Kidney glomerular epithelial cell (primary cell): ENCODE data around the gene RAI2.

Source experiments
- DNase-seq: peaks from one replicate; lab custom pipeline; 2025; lab: John Stamatoyannopoulos, UW

Gene RAI2

DNA sequence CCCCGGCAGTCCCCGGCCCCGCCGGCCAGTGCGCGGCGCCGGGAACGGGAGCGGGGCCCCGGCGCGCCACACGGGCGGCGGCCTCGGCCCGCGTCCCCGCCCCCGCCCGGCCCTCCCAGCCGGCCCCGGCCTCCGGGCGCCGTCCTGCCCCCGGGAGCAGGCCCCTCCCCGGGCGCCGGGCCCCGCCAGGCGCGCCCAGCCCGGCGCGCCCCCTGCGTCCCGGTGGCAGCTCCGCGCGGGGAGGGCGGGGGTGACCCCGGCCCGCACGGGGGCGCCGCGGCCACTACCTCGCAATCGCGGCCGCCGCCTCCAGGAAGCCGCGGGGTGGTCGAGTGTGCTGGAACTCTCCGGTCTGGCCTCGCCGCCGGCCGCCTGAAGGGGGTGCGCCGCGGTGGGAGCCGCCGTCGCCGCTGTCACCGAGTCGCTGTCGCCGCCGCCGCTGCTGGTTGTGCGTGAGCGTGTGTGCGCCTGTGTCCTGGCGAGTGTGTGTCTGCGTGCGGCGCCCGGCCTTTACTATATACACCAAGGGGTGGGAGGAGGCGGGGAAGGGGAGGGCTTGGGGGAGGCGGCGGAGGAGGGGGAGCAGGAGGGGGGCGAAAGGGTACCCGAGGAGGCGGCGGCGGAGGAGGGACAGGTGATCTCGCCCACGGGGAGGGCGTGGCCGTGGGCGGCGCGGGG lies at the start of gene RAI2:
TSS of gene RAI2 (minus strand) at position 488 of the 678 bp plus-strand sequence. CDS start 59,288 bp downstream, outside the sequence.
- DNase-seq: no peak

DNA sequence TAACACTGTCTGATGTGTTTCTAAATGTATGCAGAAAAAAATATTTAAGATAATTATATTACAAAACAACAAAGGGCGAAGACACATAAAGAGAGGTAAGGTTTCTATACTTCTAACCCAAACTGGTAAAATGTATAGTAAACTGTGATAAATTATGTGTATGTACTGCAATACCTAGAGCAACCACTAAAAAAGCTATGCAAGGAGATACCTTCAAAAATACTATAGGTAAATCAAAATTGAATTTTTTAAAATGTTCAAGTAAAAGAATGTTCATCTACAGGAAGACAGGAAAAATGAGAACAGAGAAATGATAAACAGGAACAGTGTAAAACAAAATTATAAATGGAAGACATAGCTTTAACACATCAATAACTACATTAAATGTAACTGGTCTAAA lies 27.3 kb upstream of the RAI2 start:
- DNase-seq: no peak

DNA sequence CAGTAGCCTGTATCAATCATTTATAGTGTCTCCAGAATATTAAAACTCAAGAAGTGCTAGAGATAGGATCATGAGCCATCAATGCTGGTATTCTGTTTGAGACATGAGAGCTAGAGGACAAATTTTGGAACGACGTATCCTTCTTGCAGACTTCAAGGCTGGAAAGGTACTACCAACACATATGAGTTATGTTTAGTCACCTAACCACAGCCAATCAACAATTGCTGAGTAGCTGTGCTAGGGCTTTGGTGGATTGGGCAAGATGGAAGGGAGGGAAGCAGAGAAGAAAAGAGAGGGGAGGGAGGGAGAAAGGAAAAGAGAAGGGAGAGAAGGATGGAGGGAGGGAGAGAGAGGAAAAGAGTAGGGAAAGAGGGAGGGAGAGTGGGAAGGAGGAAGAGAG lies 21.6 kb upstream of the RAI2 start:
- no peak for DNase-seq

DNA sequence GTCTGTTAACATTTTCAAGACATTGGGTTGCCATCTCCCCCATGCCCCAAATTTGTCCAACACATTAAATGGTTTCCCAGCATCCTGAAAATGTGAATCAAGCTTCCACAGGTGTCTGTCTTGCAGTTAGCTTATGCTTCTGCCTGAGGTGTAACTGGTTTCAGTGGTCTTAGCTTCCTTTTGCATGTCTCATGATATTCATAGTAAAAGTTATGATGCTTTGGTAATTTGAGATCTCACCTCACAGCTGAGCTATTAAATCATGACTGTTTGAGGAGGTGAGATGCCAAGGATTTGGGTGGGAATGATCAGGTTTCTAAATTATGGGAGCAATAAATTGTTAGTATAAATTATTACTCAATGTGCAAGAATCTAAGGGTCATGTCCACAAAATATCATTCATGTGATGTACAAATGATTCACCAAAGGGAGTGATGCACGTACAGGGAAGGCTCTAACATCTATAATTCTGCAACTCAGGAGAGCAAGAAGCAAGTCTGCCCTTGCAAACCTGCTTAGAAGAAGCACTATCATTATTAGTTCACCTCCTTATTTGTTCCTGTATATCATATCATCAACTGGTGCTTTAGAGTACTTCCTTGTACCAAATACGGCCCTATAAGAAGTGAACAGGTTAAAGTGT lies 17.1 kb upstream of the RAI2 start:
- peak; percentile 17 for DNase-seq

DNA sequence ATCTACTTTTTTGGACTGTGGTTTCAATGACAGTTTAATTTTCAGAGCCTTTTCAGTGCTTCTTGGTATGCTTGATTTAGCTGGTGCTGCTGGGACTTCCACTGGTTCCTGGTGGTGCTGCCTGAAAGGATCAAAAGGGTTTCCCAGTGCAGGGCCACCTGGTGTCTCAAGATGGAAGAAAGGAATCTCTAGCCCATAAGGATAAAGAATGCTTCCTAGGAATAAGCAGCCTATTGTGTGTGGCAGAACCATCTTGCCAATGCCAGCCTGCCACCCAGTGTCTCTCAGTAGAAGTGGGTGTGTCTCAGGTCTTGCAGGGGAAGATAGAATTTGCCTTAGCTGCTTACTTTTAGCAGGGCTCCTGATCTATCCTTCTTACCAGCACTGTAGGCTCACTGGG lies 15.0 kb upstream of the RAI2 start:
- DNase-seq: no peak

DNA sequence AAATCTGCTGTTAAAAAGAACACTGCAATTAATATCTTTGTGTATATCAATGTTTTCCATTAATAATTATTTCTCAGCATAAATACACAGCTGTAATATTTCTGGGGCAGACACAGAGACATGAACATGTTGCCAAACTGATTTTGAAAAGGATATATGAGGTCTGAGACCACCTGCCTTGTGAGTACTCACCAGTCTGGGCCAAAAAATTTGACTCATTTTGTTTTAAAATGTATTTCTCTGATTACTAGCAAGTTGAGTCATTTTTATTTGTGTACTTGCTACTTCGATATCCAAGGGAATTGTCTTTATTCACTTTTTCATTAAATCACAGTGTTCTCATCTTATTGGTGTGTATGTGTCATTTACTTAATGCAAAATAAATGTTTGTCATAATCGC lies 8.5 kb upstream of the RAI2 start:
- no peak for DNase-seq

DNA sequence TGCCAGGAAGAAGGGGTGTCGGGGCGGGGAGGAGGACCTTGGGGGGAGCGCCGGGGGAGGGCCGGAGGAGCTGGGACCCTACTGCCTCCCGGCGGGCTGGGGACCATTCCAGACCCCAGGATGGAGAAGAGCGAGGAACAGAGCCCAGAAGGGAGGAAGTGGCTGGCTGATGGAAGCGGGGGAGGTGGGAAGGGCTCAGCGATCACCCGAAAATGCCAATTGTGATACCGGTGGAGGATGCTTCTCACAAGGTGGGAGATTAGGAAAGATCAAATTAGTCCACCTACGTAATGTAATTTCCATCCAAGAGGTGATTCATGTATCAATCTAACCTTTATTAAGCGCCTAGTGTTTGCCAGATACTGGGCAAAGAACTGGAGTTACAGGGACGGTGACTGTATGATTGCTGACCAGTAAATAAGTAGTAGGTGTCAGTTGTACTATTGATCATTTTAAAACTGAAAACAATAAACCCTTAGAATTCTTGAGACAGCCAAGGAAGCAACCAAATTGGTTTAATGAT lies 452 bp upstream of the RAI2 start:
- DNase-seq: no peak

DNA sequence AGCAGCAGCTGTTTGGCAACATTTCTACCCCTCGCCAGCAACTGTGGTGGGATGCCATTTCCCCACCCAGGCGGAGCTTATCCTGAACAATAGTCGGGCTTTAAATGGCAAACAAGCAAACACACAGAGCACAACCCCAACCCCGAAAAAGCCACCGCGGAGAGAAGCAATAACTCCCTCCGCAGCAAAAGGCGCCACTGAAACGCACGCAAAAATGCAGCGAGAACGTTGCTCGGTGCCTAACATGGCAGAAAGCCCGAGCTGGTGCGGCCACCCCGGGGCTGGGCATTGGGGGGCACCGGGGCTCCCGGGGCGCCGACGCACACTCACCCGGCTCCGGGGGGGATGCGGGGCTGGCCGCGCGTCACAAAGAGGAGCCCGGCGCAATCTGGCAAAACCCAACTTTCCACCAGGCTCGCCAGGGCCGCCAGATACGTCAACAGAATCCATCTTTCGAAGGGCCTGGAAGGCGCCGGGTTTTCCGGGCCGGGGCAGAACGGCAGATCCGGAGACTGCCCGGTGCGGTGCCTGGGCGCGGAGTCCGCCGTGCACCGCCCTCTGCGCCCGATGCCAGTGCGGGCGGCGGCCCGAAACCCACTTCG lies 818 bp downstream of the RAI2 start:
- DNase-seq: no peak

DNA sequence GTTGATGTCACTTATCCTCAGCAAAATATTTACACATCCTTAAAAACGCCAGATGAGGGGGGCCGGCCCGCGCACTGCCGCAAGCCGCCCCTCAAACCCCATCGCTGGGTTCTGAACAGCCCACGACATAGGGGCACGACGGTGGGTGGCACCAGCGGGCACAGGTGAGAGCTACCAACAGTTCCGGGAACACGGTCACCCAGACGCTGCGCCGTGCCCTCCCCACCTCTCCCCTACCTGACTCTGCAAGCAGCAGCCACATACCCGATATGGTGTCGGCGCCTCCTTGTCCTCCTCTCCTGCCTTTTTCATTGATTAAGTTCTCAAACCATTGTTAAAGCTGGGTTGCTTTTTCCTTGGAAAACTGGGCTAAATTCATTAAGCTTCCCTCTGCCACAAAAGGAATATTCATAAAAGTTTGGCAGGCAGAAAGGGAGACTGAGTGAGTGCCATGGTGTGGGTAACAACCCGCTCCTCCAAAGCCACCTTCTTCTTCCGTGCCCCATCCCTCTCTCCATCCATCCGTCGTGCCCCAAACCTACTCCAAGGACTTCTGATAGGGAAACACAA lies 1.4 kb downstream of the RAI2 start:
- DNase-seq: no peak

DNA sequence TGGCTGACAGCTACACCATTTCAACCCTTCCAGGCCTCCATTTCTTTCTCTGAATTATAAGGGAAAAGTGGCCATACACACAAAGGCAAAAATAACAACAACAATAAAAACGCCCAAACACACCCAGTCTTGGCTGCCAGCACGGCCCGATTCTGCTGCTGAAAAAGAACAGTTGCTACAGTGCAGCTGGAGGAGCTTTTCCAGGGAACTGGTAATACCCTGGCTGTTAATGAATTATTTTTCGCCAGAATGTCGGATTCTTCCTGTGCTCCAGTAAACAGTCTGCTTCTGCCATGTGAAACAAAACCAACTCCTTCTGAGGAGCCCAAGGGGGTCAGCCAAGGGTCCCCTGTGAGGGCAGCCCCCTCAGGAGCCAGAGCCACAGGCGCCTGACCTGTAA lies 6.6 kb downstream of the RAI2 start:
- DNase-seq: no peak

DNA sequence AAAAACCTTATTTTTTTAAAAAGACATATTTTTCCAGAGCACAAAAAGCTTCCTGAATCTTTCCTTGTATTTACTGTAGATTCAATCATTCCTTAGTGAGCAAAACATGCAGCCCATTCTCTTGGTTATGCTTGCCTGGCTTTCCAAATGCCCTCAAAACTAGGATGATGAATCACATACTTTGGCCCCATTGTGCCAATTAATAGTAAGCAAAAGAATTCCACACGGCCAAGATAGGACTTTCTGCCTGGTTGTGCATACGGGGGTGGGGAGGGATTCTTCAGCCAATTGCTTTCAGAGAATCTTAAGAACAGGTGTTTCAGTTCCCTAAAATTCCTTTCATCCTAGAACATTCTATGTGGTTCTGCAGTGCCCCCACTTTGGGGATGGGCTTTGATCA lies 7.0 kb downstream of the RAI2 start:
- DNase-seq: peak; percentile 60

DNA sequence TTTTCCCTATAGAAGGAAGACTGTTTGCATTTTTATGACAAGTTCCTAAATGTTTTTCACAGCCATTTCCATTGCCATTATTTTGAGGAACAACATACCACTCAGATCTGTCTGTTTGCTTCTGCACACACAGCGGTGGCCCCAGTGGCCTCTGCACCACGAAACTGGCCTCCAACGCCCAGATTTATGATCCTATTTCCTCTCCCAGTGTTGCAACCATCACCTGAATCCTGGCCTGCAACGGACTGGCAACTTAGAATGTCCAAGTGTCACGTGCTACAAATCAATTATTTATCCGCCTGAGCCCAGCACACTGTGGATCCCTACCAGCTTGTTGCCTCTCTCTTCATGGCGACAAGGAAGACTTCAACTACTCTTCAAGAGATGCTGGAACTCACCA lies 9.2 kb downstream of the RAI2 start:
- DNase-seq: no peak

DNA sequence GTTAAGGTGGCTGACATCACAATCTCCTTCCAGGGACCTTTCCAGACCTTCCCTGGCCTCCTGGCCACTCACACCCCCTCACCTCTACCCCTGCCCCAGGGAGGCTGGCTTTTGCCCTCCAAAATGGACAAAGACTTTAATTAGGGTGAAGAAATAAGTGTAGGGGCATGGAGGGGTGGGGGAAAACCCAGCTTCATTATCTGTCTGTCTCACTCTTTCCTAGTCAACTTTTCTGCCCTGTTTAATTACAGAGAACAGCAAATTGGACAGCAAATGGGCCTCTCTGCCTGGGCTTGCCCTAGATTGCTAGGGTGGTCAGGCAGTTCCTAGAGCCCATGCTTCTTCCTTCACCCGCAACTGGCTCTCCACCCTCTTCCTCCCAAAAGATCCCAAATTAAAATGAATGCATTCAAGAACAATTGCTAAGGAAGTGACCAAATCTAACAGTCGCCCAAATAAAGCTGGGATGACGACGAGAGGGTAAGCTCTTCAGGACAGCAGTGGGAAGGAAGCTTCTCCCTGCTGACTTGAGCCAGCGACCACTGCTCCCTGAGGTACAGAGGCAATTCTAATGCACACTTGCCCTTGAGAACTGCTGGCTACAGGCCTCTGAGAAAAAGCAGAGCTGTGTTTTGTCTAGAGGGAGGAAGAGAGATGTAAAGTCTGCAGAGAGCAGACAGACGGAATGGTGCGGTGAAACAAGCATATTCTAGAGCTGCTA lies 12.4 kb downstream of the RAI2 start:
- no peak for DNase-seq

DNA sequence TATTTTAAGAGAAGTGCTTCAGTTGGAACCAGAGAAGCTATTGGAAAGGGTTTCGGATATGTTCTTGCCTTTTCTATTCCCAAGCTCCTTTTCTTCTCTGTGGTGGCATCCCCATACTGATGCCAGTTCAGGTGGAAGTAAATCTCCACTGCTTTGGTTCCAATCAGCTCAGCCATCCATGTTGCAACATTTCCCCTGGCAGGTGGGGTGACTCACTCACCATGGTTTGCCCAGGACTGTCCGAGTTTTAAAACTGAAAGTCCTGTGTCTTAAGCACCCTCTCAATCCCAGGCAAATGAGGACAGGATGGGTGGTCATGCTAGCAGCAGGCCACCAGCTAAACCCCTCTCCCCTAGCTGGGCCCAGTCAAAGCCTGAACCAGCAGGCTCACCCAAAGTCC lies 15.1 kb downstream of the RAI2 start:
- no peak for DNase-seq

DNA sequence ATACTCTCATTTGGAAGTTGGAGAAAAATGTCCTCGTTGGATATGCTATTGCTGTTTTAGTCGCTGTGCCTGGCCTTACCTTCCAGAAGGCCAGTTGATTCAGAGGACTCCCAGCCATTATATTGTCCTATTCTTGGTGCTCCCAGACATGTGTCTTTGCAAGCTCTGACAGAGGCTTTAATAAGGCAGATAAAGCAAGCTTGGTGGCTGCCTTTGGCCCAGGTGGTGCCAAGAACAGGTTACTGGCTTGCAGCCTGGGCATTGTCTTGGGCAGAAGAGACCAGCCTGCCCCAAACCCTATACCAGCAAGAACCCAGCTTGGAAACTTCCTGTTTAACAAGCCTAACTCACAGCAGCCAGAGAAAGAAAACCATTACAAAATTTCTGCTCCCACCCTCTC lies 16.9 kb downstream of the RAI2 start:
- no peak for DNase-seq

DNA sequence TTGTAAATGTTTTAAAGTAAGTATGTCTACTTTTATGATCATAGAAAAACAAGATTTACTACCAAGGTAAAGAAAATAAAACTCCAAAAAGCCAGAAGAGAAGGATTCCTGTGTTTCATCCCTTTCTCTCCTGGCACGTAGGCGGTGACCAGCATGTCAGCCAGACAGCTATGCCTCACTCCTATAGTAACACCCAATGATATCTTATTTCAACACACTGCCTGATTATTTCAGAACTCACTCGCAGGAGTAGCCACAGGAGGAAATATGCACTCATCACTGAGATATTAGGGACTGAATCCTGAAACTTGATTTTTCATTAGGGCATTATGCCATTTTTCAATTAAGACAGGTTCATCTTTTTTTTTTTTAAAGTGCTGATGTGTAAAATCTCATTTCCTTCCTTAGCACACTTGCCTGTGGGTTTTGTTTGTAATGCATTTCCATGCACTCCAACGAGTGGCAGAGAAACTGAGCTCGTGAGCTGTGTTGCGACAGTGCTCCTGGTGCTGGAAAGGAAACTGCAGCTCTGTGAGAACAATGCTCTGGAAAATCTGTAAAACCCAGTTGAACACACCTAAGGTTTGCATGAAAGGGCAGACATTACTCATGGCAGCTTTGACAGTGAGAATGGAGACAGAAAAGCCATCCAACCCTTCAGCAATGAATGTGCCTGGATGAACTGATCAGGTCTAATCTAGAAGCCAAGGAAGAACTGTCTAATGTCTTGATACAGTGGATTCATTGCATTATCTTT lies 18.2 kb downstream of the RAI2 start:
- DNase-seq: peak; percentile 4

DNA sequence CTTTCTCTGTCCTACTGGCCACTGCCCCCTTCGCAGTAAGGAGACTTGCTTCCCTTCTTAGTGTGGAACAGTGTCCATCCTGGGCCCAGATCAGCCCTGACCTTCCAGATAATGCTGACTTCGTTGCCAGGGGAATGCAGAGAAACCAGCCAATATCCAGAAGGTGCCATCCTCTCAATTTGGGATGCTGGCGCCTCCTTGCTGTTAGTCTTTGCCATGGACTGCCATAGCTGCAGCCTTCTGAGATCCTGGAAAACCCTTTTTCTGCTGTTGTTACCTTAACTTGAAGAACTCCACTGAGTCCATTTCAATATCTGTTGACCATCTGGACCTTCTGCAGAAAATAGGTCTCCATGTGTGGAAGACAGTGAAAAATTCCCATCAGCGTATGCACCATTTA lies 21.8 kb downstream of the RAI2 start:
- no peak for DNase-seq

DNA sequence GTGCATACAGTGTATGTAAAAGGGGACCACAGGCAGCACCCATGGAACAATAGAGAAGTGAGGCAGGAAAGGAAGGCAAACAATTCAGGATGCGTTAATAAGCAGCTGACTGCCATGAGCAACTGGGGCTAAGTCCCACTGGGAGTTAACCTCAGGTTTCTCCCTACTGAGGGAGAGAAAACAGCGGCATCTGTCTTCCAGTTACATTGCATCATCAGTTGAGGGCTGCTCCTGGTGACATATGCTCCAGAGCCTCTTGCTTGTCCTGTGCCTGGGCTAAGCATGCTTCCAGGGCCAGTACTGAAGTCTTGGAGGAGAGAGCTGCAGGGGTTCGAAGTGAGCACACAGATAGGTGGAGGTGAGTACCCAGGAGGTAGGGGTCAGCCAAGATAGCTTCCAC lies 24.3 kb downstream of the RAI2 start:
- no peak for DNase-seq

DNA sequence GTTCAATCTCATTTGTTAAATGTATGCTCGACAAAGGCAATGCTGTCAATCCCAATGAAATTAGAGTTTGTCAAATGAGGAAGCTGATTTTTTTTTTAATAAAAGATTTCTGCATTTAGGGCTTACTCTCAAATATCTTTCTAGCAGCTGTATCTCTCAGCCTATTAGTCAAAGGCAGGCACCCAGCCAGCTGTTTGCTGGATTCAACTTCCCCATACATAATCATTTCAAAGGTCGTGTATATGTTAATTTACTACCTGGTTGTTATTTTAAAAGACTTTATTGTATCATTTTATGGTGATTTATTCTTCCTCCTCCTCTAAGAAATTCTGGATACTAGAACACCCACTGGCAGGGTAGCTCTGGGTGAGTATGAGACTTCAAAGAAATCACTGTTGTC lies 27.1 kb downstream of the RAI2 start:
- DNase-seq: no peak

DNA sequence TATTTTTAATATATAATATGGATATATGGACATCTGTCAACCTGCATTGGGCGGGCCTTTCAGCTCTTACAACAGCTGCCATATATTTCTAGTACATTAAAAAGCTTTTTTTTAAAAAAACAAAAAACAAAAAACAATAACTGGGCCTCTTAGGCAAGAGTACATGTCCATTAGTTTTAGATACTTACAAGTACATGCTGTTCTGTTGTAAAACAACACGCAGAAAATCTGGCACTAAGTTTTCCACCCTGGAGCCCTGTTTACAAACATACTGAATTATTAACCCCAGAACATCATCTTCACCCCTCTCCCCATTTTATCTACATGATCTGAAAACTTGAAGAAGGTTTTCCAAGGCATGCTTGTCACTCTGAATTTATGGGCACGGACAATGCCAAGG lies 29.8 kb downstream of the RAI2 start:
- no peak for DNase-seq

DNA sequence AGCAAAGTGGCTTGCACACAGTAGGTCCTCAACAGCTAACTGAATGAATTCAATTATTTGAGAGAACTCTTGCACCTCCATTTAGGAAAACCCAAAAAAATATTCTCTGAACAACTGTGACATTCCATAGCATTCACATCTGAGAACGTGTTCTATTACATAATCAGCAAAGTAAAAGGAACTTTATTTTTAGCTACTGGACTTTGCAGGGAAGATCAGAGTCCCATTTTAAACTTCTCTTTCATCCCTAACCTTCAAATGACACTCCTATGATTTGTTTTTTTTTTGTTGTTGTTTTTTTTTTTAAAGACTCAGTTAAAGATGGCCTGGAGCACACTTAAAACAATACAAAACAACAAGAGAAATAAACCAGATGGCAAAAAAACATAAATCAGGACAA lies 30.9 kb downstream of the RAI2 start:
- no peak for DNase-seq

DNA sequence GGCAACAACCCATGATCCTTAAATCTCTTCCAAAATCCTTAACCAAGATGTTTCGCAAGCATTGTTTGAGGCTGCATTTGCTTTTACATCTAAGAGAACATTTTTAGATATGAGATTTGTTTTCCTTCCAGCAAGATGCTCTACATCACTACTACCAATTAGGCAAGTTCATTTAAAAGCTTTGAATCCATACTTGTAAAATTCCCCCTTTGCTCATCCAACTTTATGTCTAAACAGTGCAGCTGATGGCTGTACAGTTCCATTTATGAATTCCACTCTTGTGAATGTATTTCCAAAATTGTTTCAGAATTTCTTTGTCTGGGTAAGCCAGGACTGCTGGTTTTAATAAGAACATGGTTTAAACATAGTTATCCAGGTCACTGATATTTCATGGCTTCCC lies 31.5 kb downstream of the RAI2 start:
- no peak for DNase-seq
